ENCODE data around the gene MED28.
"Not testable (repeated sequence)": the region's sequence is repeated elsewhere in the genome, so short reads cannot be mapped to it uniquely, and the experiment has no call there.

The MED28 gene

GRCh38 chr4:17654701-17655100 lies 40.3 kb downstream of the MED28 start:
- no peak for TF ChIP-seq CTCF (IDR thresholded peaks at IDR 0.05; ENCODE audit: extremely low read depth, missing control alignments)
- DNase-seq (ENCODE audit: low spot score), result no peak

- TF ChIP-seq CTCF (IDR thresholded peaks at IDR 0.05; ENCODE audit: extremely low read depth, missing control alignments), result no peak
- DNase-seq (ENCODE audit: low spot score), result no peak
Observed at GRCh38 chr4:17657090-17657489, 42.6 kb downstream of the MED28 start.

GRCh38 chr4:17657849-17658248 lies 43.4 kb downstream of the MED28 start:
- no peak for DNase-seq (ENCODE audit: low spot score)
- TF ChIP-seq CTCF (IDR thresholded peaks at IDR 0.05; ENCODE audit: extremely low read depth, missing control alignments), result no peak

GRCh38 chr4:17659196-17659595 lies 44.8 kb downstream of the MED28 start:
- DNase-seq (ENCODE audit: low spot score), result not testable (repeated sequence)

GRCh38 chr4:17662694-17663093 lies 48.3 kb downstream of the MED28 start:
- TF ChIP-seq CTCF (IDR thresholded peaks at IDR 0.05; ENCODE audit: extremely low read depth, missing control alignments), result no peak
- no peak for DNase-seq (ENCODE audit: low spot score)

- no peak for TF ChIP-seq CTCF (IDR thresholded peaks at IDR 0.05; ENCODE audit: extremely low read depth, missing control alignments)
- DNase-seq (ENCODE audit: low spot score), result no peak
Observed at GRCh38 chr4:17664755-17665154, 50.3 kb downstream of the MED28 start.

- no peak for TF ChIP-seq CTCF (IDR thresholded peaks at IDR 0.05; ENCODE audit: extremely low read depth, missing control alignments)
- DNase-seq (ENCODE audit: low spot score), result no peak
Observed at GRCh38 chr4:17665346-17665745, 50.9 kb downstream of the MED28 start.

- DNase-seq (ENCODE audit: low spot score), result no peak
- no peak for TF ChIP-seq CTCF (IDR thresholded peaks at IDR 0.05; ENCODE audit: extremely low read depth, missing control alignments)
Observed at GRCh38 chr4:17665852-17666251, 51.4 kb downstream of the MED28 start.
